Frontal cortex (tissue), 4 donors: Measurements from ENCODE around the gene PLB1. TPM values are rescaled to one million over a fixed set of nuclear protein-coding genes. Genes with fewer than 3 reads are reported as not detected.

Experiments used
- DNase-seq, 2 donors: peaks; one replicate each; pipeline ENCODE4 v3.0.0; 2012; ENCODE audit warnings: low spot score in 2 of 2
- FAIRE-seq: peaks from 2 replicates; lab custom pipeline; 2012; peaks lifted over from hg19 to GRCh38; lab: Jason Lieb, UNC
- total RNA-seq: library from RNA; depleted of rRNA; stranded (reverse); fragments of >200 nt; gene quantifications from one replicate; pipeline ENCODE4 v1.2.3, GENCODE V29; 2014
- donor health status: control.
- donor health status: control.
- donor health status: control.

PLB1 gene
- total RNA-seq, 1 donor from 2014 or later: 1.2 TPM

GRCh38 chr2:28633204-28633603, 137.3 kb downstream of the PLB1 start:
- no peak for FAIRE-seq
- DNase-seq: no peak

DNA sequence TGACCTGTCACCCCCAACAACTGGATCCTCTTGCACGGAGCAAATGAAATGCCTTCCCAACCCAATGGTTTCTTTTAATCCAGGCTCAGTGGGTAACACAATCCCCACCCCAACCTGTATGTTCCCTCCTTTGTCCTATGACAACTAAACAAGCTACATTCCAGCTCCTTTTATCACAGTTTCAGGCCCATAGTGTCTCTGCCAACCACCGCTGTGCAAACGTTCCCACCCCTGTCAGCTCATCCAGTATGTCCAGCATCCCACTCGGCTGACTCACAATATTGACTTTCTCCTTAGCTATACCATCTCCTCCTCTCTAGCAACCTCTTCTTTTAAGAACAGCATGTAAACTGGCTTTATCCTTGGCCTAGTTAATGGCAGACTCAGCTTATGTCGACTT, 137.9 kb downstream of the PLB1 start:
- FAIRE-seq: no peak
- no peak for DNase-seq

DNA sequence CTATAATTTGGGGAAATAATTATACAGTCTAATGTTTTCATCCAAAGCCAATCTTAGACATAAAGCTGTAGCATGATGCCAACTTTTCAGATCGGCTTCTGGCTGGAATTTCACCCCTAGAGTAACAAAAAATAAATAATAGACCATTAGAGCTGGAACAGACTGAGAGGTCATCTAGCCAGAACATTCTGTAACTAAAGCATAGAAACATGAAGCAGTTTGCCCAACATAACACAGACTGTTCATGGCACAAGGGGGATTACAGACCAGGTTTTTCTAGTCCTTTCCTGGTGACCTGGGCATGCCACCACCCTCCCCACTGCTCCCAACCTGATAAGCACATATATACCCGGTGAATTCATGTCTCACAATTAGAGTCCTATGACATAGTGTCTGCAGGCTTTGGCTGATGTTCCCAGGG, 139.3 kb downstream of the PLB1 start:
- DNase-seq (no peak), FAIRE-seq (no peak)

GRCh38 chr2:28636491-28636890, 140.6 kb downstream of the PLB1 start:
- DNase-seq (no peak), FAIRE-seq (no peak)

GRCh38 chr2:28637066-28638047, 141.5 kb downstream of the PLB1 start:
- no peak for DNase-seq
- FAIRE-seq: no peak

DNA sequence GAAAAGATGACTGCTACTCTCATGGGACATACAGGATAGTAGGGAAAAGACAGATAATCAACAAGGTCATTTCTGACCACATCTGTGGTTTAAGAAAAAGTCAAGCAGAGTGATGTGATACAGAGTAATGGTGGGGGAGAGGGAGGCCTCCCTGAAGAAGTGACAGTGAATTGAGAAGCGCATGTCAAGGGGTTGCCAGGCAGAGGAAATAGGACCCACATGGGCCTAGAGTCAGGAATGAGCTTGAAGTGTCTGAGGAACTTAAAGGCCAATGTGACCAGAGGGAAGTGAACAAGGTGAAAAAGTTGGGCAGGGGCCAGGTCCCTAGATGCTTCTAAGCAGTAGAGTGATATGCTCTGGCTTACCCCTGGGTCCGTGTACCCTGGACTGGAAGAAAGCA, 142.2 kb downstream of the PLB1 start:
- no peak for DNase-seq
- FAIRE-seq: no peak

- DNase-seq (no peak), FAIRE-seq (no peak)
These were observed 143.3 kb downstream of the PLB1 start for GRCh38 chr2:28639092-28639691.

DNA sequence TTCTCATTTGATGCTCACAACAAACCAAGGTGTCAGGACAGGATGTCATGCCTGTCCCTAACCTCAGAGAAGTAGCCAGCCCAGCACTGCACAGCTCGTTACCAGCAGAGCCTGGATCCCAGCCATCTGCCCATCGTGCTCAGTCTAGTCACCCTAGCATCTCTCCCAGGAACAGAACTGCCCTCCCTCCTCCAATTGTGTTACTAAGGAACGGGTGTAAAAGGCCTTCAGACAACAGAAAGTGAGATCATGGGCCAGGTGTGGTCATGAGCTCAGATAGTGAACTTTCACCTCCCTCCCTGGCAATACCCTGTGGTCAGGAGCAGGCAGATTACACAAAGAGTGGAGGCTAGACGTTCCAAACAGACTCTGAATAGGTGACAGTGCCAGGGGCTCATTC, 144.0 kb downstream of the PLB1 start:
- no peak for FAIRE-seq

GRCh38 chr2:28640260-28640907, 144.5 kb downstream of the PLB1 start:
- DNase-seq (no peak), FAIRE-seq (no peak)

More for the DNA sequence above, 144.0 kb downstream of the PLB1 start:
- DNase-seq: no peak

DNA sequence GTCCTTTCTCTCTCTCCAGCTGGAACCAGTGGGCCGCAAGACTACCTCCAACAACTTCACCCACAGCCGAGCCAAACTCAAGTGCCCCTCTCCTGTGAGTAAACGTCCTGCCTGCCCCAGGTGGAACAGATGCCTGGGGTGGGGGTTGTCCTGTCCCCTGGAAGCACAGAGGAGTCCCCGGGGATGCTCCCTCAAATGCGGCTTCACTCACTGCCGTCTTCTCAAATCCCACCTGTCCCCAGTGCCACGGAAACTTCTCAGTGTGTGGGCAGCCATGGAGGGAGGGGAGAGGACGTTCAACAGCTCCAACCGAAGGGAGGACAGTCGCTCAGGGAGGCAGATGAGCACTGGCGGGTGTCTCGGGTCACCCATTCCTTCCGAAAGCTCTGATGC, 145.0 kb downstream of the PLB1 start:
- no peak for FAIRE-seq
- DNase-seq: no peak

- DNase-seq (no peak), FAIRE-seq (no peak)
These were observed 146.9 kb downstream of the PLB1 start for GRCh38 chr2:28642796-28643195.

GRCh38 chr2:28643327-28643726, 147.5 kb downstream of the PLB1 start:
- FAIRE-seq: no peak
- no peak for DNase-seq

DNA sequence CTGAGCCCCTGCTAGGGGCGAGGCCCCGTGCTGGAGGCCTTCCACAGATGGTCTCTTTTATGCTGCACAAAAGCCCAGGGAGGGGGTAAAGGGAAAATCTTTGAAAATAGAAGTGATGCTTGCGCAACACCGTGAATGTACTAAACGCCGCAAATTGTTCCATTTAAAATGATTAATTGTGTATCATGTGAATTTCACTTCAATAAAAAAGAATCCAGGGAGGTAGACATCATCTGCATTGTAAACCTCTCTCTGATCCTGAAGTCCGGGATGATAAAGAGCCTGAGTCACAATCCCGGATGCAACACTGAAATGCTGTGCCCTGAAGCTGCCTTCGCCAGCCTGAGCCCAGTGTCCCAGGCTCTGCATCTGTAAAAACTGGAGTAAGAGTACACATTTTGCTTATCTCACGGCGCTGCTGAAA, 148.1 kb downstream of the PLB1 start:
- no peak for DNase-seq
- FAIRE-seq: no peak

- DNase-seq: no peak
- no peak for FAIRE-seq
These were observed 148.9 kb downstream of the PLB1 start for GRCh38 chr2:28644760-28645159.

DNA sequence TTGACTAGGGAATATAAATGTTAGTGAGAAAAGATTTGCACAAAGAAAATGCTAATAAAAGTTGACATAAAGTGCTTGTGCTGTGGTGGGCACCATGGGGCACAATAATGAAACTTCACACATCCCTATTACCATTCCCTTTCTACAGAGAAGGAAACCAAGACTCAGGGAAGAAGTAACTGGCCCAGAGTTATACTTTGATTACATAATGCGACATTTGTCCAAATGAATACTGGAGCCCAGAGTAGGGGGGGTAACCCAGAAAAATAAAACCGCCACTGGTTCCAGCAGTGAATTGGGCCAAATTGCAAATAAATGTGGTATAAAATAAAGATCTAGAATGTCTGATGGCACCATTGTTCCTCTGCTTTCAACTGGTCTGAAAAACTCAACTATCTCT, 149.7 kb downstream of the PLB1 start:
- DNase-seq: no peak
- FAIRE-seq: no peak

GRCh38 chr2:28647682-28648081, 151.8 kb downstream of the PLB1 start:
- DNase-seq (no peak), FAIRE-seq (no peak)

DNA sequence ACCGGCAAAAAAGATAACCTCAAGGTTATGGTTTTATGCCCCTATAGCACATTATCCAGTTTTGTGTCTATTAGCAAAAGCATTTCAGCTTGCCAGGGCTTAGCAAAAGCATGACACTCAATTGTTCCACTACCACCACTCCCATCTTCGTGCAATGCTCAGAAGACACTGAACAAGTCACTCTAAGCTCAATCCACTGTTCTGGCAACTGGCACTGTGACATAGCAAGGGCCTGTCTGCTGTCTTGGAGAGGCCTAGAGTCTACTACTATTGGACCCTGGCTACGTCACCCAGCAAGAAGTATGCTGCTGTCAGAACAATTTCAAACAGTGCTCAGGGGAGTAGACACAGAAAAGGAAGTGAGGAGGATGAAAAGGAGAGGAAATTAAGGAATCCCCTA, 152.3 kb downstream of the PLB1 start:
- no peak for FAIRE-seq
- no peak for DNase-seq

DNA sequence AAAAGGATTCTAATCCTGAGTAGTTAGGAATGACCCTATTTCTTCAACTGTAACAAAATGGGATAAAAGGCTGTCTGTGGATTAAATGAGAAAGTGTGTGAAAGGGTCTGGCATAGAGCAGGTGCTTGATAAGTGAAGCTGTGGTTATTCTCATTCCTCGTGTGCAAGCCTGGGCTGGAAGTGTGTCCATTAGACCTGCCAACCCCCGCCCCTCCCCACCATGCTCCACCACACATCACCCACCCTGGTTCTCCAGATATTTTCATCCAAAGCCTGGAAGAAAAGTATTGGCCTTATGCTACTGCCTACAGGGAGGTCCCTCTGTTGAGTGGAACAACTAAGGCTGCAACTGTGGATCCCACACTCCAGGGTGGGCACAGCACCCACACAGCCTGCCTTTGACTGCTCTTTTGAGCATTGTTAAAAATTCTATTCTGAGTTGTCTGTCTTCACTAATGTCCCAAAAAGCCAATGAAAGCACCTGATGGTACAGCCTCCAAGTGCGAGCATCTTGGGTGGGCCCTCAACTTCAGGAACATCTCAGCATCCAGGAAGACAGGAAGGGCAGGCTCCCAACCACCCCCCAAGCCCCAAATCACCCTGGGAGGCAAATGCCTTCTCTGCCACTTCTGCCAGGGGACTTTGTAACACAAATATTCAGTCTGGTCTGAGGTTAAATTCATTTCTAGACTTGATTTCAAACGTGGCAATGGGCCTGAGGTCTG, 153.0 kb downstream of the PLB1 start:
- no peak for FAIRE-seq

GRCh38 chr2:28649481-28650265, 153.8 kb downstream of the PLB1 start:
- FAIRE-seq: no peak

More for the DNA sequence above, 153.0 kb downstream of the PLB1 start:
- DNase-seq: no peak

GRCh38 chr2:28650266-28650584, 154.4 kb downstream of the PLB1 start:
- FAIRE-seq (no peak), DNase-seq (no peak)

More at GRCh38 chr2:28649481-28650265, 153.8 kb downstream of the PLB1 start:
- DNase-seq: no peak
